ENCODE results near the gene SLC11A2. TPM values are rescaled to one million over a fixed set of nuclear protein-coding genes. Genes with fewer than 3 reads are reported as not detected.
"Not testable (repeated sequence)": the region's sequence is repeated elsewhere in the genome, so short reads cannot be mapped to it uniquely, and the experiment has no call there.

The SLC11A2 gene
- total RNA-seq, 2 donors from 2014 or later, result 61.8 to 64.5 TPM

GRCh38 chr12:50955697-50956096 lies 70.5 kb downstream of the SLC11A2 start:
- no peaks in the 10 kb centered on the region for H3K36me3 ChIP-seq
- no peaks in the 10 kb centered on the region for H3K27me3 ChIP-seq (replicated peaks; ENCODE audit: insufficient read depth)
- H3K27ac ChIP-seq, result no peak overlapping the region
- TF ChIP-seq POLR2A (IDR thresholded peaks at IDR 0.05) (no peak), POLR2AphosphoS5 (IDR thresholded peaks at IDR 0.05) (no peak), CTCF (IDR thresholded peaks at IDR 0.05) (no peak)
- intact Hi-C loops (cut with DNase I), result no loop called here
- no peaks in the 10 kb centered on the region for H3K4me1 ChIP-seq (replicated peaks)
- H3K4me3 ChIP-seq, result no peak overlapping the region
- no peak for DNase-seq (ENCODE audit: low spot score)
- WGBS, result 64% methylated on average over 2 of the region's 2 CpGs
- no peaks in the 10 kb centered on the region for H3K9me3 ChIP-seq

GRCh38 chr12:50955288-50955687 lies 70.9 kb downstream of the SLC11A2 start:
- intact Hi-C loops (cut with DNase I), result no loop called here
- Histone ChIP-seq H3K27ac (no peak overlapping the region), H3K9me3 (no peaks in the 10 kb centered on the region), H3K27me3 (replicated peaks; ENCODE audit: insufficient read depth) (no peaks in the 10 kb centered on the region), H3K4me3 (no peak overlapping the region), H3K36me3 (no peaks in the 10 kb centered on the region), H3K4me1 (replicated peaks) (no peaks in the 10 kb centered on the region)
- TF ChIP-seq POLR2AphosphoS5 (IDR thresholded peaks at IDR 0.05) (no peak), CTCF (IDR thresholded peaks at IDR 0.05) (no peak), POLR2A (IDR thresholded peaks at IDR 0.05) (no peak)
- DNase-seq (ENCODE audit: low spot score), result no peak
- WGBS, result 80% methylated on average over 1 of the region's 1 CpG

- H3K36me3 ChIP-seq; H3K4me3 ChIP-seq; H3K27ac ChIP-seq; H3K27me3 ChIP-seq (replicated peaks; ENCODE audit: insufficient read depth); H3K4me1 ChIP-seq (replicated peaks); DNase-seq (ENCODE audit: low spot score); H3K9me3 ChIP-seq; intact Hi-C loops (cut with DNase I): not testable (repeated sequence)
- 88% methylated on average over 2 of the region's 2 CpGs for WGBS
Measured at GRCh38 chr12:50954789-50955188, 71.4 kb downstream of the SLC11A2 start.

GRCh38 chr12:50953047-50953446 lies 73.1 kb downstream of the SLC11A2 start:
- WGBS, result 83% methylated on average over 7 of the region's 7 CpGs

GRCh38 chr12:50952510-50952909 lies 73.7 kb downstream of the SLC11A2 start, which contains the start of gene HIGD1C:
TSS of gene HIGD1C (plus strand) at chr12:50952544. CDS start at chr12:50953999, 1,455 bp downstream.
- 96% methylated on average over 19 of the region's 19 CpGs for WGBS
- no peaks in the 10 kb centered on the region for H3K4me1 ChIP-seq (replicated peaks)
- no peak within 1 kb of the TSS for H3K27ac ChIP-seq
- H3K9me3 ChIP-seq, result no peaks in the 10 kb centered on the region
- H3K4me3 ChIP-seq, result no peak within 1 kb of the TSS
- no peak for DNase-seq (ENCODE audit: low spot score)
- no peaks in the 10 kb centered on the region for H3K36me3 ChIP-seq
- TF ChIP-seq CTCF (IDR thresholded peaks at IDR 0.05) (no peak), POLR2AphosphoS5 (IDR thresholded peaks at IDR 0.05) (no peak), POLR2A (IDR thresholded peaks at IDR 0.05) (no peak)
- no peaks in the 10 kb centered on the region for H3K27me3 ChIP-seq (replicated peaks; ENCODE audit: insufficient read depth)
- intact Hi-C loops (cut with DNase I), result no loop called here

More at GRCh38 chr12:50953047-50953446, 73.1 kb downstream of the SLC11A2 start:
- no peaks in the 10 kb centered on the region for H3K9me3 ChIP-seq
- H3K4me1 ChIP-seq (replicated peaks), result no peaks in the 10 kb centered on the region
- no peaks in the 10 kb centered on the region for H3K36me3 ChIP-seq
- H3K27ac ChIP-seq, result no peak overlapping the region
- TF ChIP-seq CTCF (IDR thresholded peaks at IDR 0.05), result no peak
- no peak for TF ChIP-seq POLR2AphosphoS5 (IDR thresholded peaks at IDR 0.05)
- TF ChIP-seq POLR2A (IDR thresholded peaks at IDR 0.05), result no peak
- intact Hi-C loops (cut with DNase I), result no loop called here
- no peaks in the 10 kb centered on the region for H3K27me3 ChIP-seq (replicated peaks; ENCODE audit: insufficient read depth)
- H3K4me3 ChIP-seq, result no peak overlapping the region
- DNase-seq (ENCODE audit: low spot score), result no peak
